IPS DF 4.7 (cell line): ENCODE results near the gene EPHA4.

ENCODE experiments used
- DNase-seq: peaks from one replicate; pipeline ENCODE4 v3.0.0-alpha.2; 2013; ENCODE audit warnings: low spot score; ENCODE audit errors: extremely low read depth

Gene EPHA4

GRCh38 chr2:221400411-221400810 is 171.7 kb downstream of the EPHA4 start:
- no peak for DNase-seq

DNA sequence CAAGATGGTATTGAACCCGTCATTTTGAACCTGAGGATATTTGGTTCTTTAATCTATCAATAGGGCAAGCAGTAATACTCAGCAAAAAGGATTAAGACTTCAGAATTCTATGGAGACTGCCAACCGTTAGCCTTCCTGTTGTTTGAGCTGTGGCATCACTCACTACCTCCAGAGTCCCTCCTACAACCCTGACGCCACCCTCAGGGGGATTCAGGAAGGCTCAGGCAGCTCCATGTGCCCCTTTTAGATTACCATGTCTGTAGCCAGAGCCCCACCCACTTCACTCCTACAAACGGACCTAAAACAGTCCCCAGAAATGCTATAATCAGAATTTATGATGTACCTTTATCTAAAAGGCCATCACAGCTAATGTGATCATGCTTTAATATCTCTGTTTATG is 172.9 kb downstream of the EPHA4 start:
- DNase-seq = no peak

DNA sequence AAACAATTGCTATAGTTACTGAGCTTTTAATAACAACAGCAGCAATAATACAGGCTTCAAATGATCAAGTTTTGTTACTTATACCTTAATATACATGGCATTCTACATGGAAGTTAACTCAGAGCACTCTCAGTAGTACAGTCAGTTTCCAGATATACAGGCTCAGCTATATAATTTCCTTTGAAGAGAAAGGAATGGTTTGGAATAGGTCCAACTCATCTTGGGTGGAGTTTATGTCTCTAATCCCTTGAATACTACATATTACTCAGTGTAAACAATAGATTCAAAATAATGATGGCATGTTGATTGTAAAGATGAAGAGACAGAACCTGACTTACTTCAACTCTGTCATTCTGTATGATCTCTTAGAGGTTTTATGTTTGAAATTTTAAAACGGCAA is 174.9 kb downstream of the EPHA4 start:
- DNase-seq = no peak

DNA sequence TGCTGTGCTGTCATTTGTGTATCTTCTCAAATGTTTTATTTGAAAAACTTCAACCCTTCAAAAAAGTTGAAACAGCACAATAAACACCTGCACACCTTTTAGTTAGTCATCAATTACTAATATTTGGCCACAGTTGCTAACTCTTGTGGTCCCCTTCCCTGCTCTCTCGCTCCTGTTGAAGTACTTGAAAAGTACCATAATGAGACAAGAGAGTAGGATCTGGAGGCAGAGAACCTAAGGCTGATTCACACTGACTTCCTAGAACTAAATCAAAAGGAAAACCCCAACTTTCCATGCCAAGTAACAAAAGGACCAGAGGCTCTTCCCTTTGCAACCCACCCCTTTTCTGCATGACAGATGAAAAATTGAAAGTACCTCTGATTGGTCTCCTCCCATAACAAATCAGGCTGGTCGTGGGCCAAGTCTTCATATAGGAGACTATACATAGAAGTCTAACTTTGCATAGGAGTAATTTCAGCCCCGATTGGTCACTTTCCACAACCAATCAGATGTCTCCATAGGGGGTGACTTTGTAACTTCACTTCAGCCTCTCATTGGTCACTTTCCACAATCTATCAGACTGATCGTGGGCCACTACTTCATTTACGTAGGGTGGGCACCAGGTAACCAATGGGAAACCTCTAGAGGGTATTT is 179.7 kb downstream of the EPHA4 start:
- DNase-seq = no peak

GRCh38 chr2:221390878-221391277 is 181.2 kb downstream of the EPHA4 start:
- no peak for DNase-seq

DNA sequence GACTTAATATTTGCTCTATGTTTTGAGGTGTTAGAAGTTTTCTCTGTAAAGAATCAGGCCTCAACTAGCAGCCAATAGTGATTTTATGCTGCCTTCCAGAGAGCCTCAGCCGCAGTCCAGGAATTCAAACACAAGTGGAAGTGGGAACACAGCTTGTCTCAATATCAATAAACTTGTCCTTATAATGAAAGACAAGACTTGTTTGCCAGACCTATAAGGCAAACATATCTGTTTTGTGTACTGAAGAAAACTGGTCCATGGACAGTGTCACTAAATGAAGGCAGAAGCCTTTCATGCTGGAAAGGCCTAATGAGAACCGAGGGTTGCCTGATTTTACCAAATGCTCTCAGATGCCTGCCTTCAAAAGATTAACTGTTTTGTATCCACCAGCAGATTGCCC is 182.2 kb downstream of the EPHA4 start:
- no peak for DNase-seq

DNA sequence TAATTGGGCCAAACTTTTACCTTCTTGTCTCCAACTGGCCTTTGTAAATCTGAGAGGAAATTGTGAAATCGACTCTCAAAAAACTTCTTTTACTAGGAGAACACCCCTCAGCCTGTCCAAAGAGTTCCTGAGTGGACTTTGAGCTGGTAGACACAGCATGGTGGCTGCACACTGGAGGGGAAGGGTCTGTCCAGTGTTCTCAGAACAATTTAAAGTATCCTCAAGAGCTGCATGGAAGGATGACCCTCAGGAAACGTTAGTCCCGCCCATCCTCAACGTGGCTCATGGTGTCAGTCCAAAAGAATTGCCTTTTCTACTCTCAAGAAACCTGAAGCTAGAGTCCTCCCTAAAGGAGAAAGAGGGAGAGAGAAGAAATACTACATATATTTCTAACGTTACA is 182.7 kb downstream of the EPHA4 start:
- no peak for DNase-seq

- DNase-seq = no peak
These were observed 183.2 kb downstream of the EPHA4 start for GRCh38 chr2:221388891-221389290.

DNA sequence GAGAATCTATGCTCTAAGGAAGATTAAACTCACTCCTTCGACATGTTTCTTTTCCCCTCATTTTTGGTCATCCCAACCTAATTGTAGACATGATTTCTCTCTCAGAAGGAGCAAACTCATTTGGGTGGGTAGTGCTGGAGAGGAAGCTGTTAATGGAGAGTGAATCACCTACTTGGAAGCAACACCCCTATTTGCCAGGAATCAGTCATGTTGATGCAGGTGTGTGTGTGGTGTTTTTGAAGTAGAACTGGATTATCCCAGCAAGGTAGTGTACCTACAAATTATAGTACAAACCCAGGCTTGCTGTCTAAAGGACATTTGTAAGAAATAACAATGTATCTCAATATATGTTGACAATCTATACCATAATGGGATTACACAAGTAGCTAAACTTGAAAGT is 186.4 kb downstream of the EPHA4 start:
- DNase-seq = no peak

DNA sequence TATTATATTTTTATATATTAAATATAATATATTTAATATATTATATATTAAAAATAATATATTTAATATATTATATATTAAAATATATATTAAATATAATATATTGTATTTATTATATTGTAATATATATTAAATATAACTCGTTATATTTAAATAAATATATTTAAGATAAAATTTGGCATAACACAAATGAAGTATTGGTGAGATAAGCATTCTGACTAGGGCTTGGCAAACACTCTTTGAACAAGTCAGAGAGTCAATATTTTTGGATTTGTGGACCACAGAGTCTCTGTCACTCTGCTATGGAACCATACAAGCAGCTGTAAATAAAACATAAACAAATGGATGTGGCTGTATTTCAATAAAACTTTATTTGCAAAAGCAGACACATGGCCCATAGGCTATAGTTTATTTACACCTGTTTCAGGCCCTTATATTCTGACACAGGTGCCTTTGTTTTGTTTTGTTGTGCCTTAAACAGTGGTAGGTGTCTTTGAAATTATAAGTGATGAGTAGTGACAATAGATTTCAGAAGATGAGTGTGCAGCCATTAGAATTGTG is 190.1 kb downstream of the EPHA4 start:
- DNase-seq = no peak

- no peak for DNase-seq
These were observed 191.4 kb downstream of the EPHA4 start for GRCh38 chr2:221380686-221381085.

DNA sequence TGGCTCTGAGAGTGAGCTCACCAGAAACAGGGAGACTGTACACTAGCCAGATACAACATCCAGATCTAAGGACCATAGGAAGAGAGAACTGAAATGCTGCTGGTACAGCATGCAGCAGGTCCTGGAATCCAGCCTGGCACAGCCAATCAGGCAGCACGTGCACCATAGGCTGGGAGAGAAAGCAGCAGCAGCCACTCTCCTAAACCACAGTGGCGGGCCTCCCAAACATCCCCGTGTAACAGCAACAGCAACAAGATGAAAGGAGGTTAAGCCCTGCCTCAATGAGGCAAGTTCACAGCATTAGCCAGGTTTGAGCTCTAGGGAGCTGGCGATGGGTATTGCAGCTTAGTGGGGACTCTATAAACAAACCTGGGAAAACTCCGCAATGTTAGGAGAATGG is 192.0 kb downstream of the EPHA4 start:
- DNase-seq = no peak

DNA sequence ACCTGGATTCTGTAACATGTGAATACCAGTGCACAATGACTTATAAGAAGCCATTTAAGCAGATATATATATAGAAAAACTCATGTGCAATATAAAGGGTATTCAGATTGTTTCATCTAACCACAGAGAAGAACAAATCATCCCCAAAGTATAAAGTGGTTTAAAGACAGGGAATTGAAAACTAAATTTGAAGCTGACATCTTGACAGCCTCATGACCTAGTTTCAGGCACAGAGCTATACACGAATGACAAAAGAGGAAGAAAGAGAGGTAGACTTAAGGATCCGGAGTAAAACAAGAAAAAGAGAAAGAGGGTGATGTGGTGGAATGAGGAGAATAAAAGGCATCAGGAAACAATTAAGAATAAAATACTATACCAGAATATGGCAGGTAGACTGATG is 194.5 kb downstream of the EPHA4 start:
- no peak for DNase-seq

- no peak for DNase-seq
These were observed 195.0 kb downstream of the EPHA4 start for GRCh38 chr2:221377066-221377465.

DNA sequence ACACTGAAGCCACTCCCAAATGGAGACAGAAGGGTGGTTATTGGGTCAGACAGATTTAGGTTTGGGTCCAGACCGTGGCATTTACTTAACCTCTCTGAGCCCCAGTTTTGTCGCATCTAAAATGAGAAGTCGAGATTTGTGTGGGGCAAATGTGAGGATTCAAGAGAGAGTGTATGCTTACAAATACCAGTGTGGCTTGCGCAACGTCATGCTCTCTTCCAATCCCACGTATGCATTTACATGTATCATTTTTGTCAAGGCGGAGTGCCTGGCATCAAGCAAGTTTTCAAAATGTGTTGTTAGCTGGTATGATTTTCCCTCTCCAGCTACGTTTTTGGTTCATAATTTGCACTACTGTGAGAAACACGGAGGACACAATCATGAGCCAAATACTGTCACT is 197.9 kb downstream of the EPHA4 start:
- DNase-seq = no peak

DNA sequence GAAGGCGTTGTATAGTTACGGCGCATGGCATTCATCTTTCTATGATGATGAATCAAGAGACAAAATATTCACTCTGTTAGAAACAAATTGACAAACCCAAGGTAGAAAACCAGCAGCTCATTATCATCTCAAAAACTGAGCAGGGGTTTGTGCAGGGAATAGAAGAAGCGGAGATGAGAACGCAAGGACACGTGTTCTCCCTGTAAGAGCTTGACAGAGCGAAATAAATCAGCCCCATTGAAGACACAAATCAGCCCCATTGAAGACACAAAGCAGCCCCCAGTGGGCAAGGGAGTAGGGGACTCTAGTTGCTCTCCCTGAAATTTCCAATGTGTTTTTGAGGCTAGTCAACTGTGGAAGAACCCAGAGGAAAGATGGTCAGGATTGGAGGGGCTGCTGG is 199.2 kb downstream of the EPHA4 start:
- no peak for DNase-seq

DNA sequence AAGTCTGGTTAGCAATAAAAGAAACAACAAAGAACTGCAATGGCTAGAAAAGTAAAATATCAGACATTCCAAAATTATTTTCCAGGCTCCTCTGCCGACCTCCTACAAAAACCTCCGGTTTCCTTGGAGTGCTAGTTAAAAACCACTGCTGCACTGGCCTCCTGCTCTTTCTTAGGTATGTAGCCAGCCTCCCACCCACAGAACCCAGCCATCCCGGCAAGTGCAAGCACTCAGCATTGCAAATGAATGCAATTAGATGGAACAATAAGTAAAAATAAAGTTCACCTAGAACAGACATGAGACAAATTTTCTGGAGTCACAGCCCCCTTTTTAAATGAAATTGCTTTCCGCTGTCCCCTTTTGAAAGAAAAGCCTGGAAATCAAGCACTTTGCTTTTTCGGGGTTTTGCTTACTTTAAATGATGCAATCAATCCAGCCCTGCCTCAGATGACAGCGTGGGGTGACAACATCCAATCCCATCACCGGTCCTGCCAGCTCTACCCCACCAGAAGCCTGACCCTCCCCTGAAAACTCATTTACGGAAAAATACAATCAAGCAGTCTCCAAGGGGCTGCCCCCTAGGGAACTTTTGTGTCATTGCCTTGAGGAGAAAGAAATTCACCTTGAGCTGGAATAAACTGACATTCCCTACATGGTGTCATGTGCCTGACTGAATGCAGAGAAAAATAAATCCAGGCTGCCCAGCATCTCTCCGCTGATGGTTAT is 199.8 kb downstream of the EPHA4 start:
- no peak for DNase-seq

DNA sequence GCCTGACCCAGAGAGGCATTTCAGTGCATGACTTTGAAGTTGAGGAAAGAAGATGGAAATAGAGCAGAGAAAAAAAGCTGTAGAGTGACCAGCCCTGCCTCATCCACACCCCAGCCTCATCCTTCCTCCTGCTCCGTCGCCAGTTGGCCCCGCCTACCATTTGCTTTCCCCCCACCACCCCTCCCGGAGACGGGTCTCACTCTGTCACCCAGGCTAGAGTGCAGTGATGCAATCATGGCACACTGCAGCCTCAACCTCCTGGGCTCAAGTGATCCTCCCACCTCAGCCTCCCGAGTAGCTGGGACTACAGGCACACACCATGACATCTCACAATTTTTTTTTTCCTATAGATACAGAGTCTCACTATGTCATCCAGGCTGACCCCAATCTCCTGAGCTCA is 200.8 kb downstream of the EPHA4 start:
- no peak for DNase-seq

- DNase-seq = no peak
These were observed 201.3 kb downstream of the EPHA4 start for GRCh38 chr2:221370857-221371211.

DNA sequence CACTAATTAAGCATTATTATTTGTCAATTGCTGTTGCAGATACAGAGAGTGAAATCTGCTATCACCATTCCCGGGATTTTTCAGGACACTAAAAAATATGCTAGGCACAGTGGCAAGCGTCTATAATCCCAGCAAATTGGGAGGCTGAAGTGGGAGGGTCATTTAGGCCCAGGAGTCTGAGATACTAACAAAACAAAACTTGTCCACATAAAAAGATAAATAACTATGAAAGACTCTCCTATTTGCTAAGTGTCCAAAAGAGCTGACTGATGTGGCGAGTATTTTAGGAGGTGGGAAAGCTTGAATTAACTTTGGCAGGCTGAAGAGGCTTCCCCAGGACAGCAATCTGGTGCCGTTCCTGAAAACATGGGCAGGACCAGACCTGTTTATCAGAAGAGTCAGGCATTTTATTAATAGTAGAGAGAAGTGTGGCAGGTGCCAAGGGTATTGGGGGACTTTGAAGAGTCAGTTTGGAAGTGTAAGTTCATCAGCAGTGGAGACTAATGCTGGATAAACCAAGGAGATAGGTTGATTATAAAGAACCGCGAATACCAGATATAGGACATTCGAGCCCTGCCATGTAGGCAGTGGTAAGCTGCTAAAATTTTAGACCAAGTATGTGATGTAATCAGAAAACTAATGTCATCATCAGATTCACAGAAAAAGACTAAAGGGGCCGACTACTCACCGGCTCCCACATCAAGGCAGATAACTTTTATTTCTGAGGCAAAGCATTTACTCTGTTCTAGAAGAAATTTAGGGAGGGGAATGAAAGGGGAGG is 201.8 kb downstream of the EPHA4 start:
- no peak for DNase-seq
